Heart left ventricle (tissue), 13 donors: ENCODE measurements around the gene COG2.

Experiments
- CTCF ChIP-seq, 12 donors: fragments of 200-600 bp; sonication (generic) in 4 of 12; IDR thresholded peaks; one replicate each; pipeline versions ENCODE4 v1.5.0 to v1.8.0; 2018 to 2022; ENCODE audit warnings: antibody characterized with exemption in 12 of 12, mild to moderate bottlenecking in 5 of 12
- POLR2A ChIP-seq, 2 donors: fragments of 450-650 bp; IDR thresholded peaks; one replicate each; pipeline ENCODE4 v1.6.1; 2017; ENCODE audit warnings: antibody characterized with exemption in 2 of 2, mild to moderate bottlenecking in 2 of 2, moderate library complexity in 2 of 2
- donor health status: ischemic (EF 13 %, LVEDD 7.1; RV severe dilation, severe dysfunction).
- donor health status: DM: no; HTN: yes; CAD: no.
- donor health status: DM: no; HTN: no; CAD: no.
- donor health status: ischemic (EF 25% LVEDD 6.9; RV normal size, moderate dysfunction).
- donor health status: ischemic (EF 25% LVEDD 5.7; RV mildly dilated, moderate dysfunction).
- donor health status: ischemic (EF 35%, LVEDD 5.7; RV mildly dilated, moderate dysfunction).
- donor health status: nonischemic (EF 11% LVEDD 7.7; RV severe dilation, severe dysfunction).
- donor health status: DM: yes; HTN: yes; CAD: no.
- donor health status: PGD.
- donor health status: ischemic (EF 29% LVEDD 5.4; RV normal size, mild dysfunction).
- donor health status: nonischemic (EF 23%, LVEDD 6.1; RV moderate dilation, normal function).

DNA sequence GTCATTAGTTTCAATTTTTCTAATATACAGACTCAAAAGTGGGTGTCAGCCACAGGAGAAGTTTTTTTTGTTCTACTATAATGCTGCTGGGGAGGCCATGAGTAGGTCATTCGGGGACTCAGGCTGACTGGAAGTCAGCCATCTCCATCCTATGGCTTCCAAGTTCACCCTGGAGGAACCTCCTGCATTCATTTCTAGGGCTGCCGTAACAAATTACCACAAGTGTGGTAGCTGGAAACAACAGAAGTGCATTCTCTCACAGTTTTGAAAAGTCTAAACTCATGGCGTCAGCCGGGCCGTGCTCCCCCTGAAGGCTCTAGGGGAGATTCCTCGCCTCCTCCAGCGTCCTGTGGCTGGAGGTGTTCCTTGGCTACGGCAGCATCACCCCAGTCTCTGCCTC, 53.9 kb downstream of the COG2 start:
- no peak for TF ChIP-seq CTCF (IDR thresholded peaks at IDR 0.05)
- no peak for TF ChIP-seq POLR2A (IDR thresholded peaks at IDR 0.05)
